ENCODE data around the gene COL23A1. TPM values are rescaled to one million over a fixed set of nuclear protein-coding genes. Genes with fewer than 3 reads are reported as not detected.

Gene COL23A1
- total RNA-seq, 1 experiment from 2014 or later = 15.0 TPM

DNA sequence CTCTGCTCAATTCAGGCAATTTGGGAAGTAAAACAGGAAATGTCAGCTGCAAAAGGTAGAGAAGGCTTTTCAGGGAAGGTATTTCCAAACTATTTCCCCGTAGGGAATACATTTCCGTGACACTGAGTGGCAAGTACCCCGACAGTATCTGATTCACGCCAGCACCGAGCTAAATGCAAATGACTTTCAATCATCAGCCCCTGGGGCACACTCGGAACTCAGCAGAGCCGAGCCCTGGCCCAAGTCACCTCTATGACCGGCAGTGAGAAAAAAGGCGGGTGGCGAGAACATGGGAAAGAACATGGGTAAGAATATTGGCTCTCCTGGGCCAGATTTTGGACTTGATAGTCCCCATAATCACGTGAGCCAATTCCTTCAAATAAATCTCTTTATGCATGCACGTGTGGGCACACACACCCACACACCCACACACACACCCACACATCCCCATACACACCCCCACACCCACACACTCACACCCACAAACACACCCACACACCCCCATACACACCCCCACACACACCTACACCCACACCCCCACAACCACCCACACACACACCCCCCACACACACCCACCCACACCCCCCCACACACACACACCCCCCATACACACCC, 43.0 kb downstream of the COL23A1 start:
- no peaks in the 10 kb centered on the region for H3K36me3 Mint-ChIP-seq
- H3K4me3 Mint-ChIP-seq = no peak overlapping the region
- CTCF ChIA-PET = interaction anchor here (5.5 kb wide), 1 partner anchor 86 kb away, joined by 43 read pairs; no protein-coding TSS in a partner anchor
- H3K4me1 Mint-ChIP-seq = peaks cover 46% of the 10 kb centered on the region
- peak overlapping the region; percentile 68; the same call in 1 of the 2 replicates for H3K27ac Mint-ChIP-seq
- DNase-seq (ENCODE audit: low spot score) = no peak
- POLR2A ChIA-PET = no interaction called here
- no peak for TF ChIP-seq KAT7 (CRISPR knock-in tag; IDR thresholded peaks at IDR 0.05; ENCODE audit: borderline replicate concordance)
- no peak for TF ChIP-seq TP53 (CRISPR knock-in tag; IDR thresholded peaks at IDR 0.05)
- no peak for TF ChIP-seq TEAD4 (CRISPR knock-in tag; IDR thresholded peaks at IDR 0.05)
- TF ChIP-seq, protein P1, sequence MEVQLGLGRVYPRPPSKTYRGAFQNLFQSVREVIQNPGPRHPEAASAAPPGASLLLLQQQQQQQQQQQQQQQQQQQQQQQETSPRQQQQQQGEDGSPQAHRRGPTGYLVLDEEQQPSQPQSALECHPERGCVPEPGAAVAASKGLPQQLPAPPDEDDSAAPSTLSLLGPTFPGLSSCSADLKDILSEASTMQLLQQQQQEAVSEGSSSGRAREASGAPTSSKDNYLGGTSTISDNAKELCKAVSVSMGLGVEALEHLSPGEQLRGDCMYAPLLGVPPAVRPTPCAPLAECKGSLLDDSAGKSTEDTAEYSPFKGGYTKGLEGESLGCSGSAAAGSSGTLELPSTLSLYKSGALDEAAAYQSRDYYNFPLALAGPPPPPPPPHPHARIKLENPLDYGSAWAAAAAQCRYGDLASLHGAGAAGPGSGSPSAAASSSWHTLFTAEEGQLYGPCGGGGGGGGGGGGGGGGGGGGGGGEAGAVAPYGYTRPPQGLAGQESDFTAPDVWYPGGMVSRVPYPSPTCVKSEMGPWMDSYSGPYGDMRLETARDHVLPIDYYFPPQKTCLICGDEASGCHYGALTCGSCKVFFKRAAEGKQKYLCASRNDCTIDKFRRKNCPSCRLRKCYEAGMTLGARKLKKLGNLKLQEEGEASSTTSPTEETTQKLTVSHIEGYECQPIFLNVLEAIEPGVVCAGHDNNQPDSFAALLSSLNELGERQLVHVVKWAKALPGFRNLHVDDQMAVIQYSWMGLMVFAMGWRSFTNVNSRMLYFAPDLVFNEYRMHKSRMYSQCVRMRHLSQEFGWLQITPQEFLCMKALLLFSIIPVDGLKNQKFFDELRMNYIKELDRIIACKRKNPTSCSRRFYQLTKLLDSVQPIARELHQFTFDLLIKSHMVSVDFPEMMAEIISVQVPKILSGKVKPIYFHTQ (CRISPR knock-in tag; IDR thresholded peaks at IDR 0.05) = no peak
- no peak for TF ChIP-seq NR1H2 (CRISPR knock-in tag; IDR thresholded peaks at IDR 0.05)
- no peak for TF ChIP-seq ZNF263 (CRISPR knock-in tag; IDR thresholded peaks at IDR 0.05; ENCODE audit: low read depth)
- H3K27me3 Mint-ChIP-seq (ENCODE audit: low read depth) = no peaks in the 10 kb centered on the region
- ATAC-seq = peak; percentile 13; the same call in 1 of the 2 replicates
- H3K9me3 Mint-ChIP-seq = no peaks in the 10 kb centered on the region

DNA sequence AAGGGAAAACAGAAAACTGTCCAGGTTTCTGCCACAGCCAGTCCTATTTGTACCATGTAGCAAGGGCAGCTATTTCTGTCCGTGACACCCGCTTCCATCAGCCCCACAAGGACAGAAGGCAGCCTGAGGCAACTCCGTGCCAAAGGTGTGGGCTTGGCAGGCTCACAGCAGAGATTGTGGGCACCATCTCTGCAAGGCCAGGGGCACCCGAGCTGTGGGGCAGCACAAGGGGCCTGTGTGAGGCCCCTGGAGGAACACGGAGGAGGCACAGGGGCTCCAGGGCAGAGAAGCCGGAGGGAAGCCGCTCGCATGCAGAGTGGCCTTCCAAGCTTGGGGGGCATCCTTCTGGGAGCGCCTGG, 43.5 kb downstream of the COL23A1 start:
- peak; percentile 17 for ATAC-seq
- Mint-ChIP-seq H3K27me3 (ENCODE audit: low read depth) (no peaks in the 10 kb centered on the region), H3K9me3 (no peaks in the 10 kb centered on the region), H3K4me3 (no peak overlapping the region), H3K27ac (peak overlapping the region; percentile 32), H3K36me3 (no peaks in the 10 kb centered on the region), H3K4me1 (peaks cover 41% of the 10 kb centered on the region)
- no peak for DNase-seq (ENCODE audit: low spot score)
- TF ChIP-seq TP53 (CRISPR knock-in tag; IDR thresholded peaks at IDR 0.05) (no peak), FOXK1 (CRISPR knock-in tag; IDR thresholded peaks at IDR 0.05) (no peak), RORB (CRISPR knock-in tag; IDR thresholded peaks at IDR 0.05) (no peak)
- TF ChIP-seq, protein P2, sequence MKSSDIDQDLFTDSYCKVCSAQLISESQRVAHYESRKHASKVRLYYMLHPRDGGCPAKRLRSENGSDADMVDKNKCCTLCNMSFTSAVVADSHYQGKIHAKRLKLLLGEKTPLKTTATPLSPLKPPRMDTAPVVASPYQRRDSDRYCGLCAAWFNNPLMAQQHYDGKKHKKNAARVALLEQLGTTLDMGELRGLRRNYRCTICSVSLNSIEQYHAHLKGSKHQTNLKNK (CRISPR knock-in tag; IDR thresholded peaks at IDR 0.05) = no peak
- CTCF ChIA-PET = interaction anchor here (5.5 kb wide), 1 partner anchor 86 kb away, joined by 43 read pairs; no protein-coding TSS in a partner anchor
- POLR2A ChIA-PET = no interaction called here

DNA sequence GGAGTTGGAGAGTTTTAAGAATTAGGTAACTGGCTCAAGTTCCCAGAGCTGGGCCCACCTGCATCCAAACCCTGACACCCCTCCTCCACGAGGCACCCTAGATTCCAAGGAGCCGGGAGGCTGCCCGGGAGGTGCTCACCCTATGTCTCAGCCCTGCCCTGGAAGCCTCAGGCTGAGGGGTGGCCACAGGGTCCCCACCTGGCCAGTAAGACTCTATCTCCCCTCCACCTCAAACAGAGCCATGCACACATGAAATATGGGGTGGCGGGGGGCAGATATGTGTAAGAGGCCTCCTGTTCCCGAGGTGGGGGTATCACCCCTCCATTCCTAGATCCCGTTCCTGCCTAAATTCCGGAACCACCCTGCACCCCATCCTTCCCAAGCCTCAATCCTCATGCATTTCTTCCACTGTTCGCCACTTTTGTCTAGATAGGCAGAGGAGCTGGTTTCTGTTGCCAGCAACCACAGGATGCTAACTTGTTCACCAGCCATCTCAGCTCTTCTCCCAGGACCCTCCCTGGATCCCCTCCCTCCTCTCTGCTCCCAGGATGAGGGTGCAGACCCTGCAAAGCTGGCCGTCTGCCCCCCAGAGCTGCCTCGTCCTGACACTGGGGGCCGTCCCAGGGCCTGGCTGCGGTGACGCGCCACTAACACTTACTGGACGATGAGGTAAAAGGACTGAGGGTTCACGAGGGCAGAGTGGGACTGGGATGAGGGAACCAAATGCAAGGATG, 44.1 kb downstream of the COL23A1 start:
- ATAC-seq (no peak), DNase-seq (ENCODE audit: low spot score) (no peak)
- peak overlapping the region; percentile 85; the same call in 1 of the 2 replicates for H3K27ac Mint-ChIP-seq
- no peaks in the 10 kb centered on the region for H3K9me3 Mint-ChIP-seq
- POLR2A ChIA-PET = no interaction called here
- no peak overlapping the region for H3K4me3 Mint-ChIP-seq
- H3K27me3 Mint-ChIP-seq (ENCODE audit: low read depth) = no peaks in the 10 kb centered on the region
- H3K4me1 Mint-ChIP-seq = peaks cover 35% of the 10 kb centered on the region
- TF ChIP-seq, protein P3, sequence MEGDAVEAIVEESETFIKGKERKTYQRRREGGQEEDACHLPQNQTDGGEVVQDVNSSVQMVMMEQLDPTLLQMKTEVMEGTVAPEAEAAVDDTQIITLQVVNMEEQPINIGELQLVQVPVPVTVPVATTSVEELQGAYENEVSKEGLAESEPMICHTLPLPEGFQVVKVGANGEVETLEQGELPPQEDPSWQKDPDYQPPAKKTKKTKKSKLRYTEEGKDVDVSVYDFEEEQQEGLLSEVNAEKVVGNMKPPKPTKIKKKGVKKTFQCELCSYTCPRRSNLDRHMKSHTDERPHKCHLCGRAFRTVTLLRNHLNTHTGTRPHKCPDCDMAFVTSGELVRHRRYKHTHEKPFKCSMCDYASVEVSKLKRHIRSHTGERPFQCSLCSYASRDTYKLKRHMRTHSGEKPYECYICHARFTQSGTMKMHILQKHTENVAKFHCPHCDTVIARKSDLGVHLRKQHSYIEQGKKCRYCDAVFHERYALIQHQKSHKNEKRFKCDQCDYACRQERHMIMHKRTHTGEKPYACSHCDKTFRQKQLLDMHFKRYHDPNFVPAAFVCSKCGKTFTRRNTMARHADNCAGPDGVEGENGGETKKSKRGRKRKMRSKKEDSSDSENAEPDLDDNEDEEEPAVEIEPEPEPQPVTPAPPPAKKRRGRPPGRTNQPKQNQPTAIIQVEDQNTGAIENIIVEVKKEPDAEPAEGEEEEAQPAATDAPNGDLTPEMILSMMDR (IDR thresholded peaks at IDR 0.05) = no peak
- TF ChIP-seq, protein P4, sequence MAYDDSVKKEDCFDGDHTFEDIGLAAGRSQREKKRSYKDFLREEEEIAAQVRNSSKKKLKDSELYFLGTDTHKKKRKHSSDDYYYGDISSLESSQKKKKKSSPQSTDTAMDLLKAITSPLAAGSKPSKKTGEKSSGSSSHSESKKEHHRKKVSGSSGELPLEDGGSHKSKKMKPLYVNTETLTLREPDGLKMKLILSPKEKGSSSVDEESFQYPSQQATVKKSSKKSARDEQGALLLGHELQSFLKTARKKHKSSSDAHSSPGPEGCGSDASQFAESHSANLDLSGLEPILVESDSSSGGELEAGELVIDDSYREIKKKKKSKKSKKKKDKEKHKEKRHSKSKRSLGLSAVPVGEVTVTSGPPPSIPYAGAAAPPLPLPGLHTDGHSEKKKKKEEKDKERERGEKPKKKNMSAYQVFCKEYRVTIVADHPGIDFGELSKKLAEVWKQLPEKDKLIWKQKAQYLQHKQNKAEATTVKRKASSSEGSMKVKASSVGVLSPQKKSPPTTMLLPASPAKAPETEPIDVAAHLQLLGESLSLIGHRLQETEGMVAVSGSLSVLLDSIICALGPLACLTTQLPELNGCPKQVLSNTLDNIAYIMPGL (CRISPR knock-in tag; IDR thresholded peaks at IDR 0.05) = no peak
- TF ChIP-seq SMAD3 (CRISPR knock-in tag; IDR thresholded peaks at IDR 0.05; ENCODE audit: borderline replicate concordance) = no peak
- CTCF ChIA-PET = interaction anchor here (5.5 kb wide), 1 partner anchor 85 kb away, joined by 43 read pairs; no protein-coding TSS in a partner anchor
- H3K36me3 Mint-ChIP-seq = no peaks in the 10 kb centered on the region
